ENCODE measurements around the gene GPR107. TPM values are rescaled to one million over a fixed set of nuclear protein-coding genes. Genes with fewer than 3 reads are reported as not detected.

GPR107 gene
- total RNA-seq, 1 donor from 2014 or later: 43.8 TPM

DNA sequence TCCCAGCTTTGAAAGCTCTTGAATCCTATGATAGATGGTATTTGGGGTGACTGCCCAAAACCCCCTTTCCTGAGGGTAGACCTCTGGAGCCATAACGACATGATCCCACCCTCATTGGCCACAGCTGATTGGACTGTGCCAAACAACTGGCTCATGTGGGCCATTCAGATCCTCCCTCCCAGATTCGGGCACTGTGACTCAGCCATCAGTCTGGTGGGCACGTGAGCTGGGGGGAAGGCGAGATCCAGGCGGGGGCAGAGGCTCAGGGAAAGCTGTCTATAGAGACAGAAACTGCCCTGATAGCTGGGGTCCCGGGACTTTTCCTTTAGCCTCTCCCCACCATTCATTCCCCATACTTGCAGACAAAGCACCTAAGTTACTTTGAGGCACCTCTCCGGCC lies 103.4 kb downstream of the GPR107 start:
- Mint-ChIP-seq H3K9me3 (no peaks in the 10 kb centered on the region), H3K27ac (ENCODE audit: unreplicated experiment) (no peak overlapping the region), H3K4me3 (no peak overlapping the region), H3K4me1 (no peaks in the 10 kb centered on the region), H3K36me3 (ENCODE audit: low read depth) (no peaks in the 10 kb centered on the region), H3K27me3 (ENCODE audit: low read depth) (no peaks in the 10 kb centered on the region)
- TF ChIP-seq, protein P1, sequence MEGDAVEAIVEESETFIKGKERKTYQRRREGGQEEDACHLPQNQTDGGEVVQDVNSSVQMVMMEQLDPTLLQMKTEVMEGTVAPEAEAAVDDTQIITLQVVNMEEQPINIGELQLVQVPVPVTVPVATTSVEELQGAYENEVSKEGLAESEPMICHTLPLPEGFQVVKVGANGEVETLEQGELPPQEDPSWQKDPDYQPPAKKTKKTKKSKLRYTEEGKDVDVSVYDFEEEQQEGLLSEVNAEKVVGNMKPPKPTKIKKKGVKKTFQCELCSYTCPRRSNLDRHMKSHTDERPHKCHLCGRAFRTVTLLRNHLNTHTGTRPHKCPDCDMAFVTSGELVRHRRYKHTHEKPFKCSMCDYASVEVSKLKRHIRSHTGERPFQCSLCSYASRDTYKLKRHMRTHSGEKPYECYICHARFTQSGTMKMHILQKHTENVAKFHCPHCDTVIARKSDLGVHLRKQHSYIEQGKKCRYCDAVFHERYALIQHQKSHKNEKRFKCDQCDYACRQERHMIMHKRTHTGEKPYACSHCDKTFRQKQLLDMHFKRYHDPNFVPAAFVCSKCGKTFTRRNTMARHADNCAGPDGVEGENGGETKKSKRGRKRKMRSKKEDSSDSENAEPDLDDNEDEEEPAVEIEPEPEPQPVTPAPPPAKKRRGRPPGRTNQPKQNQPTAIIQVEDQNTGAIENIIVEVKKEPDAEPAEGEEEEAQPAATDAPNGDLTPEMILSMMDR (conservative IDR thresholded peaks at IDR 0.05): no peak
- DNase-seq (ENCODE audit: low read depth, low spot score): no peak

GRCh38 chr9:130158001-130158400 lies 104.3 kb downstream of the GPR107 start:
- no peak for DNase-seq (ENCODE audit: low read depth, low spot score)
- H3K4me3 Mint-ChIP-seq: no peak overlapping the region
- no peaks in the 10 kb centered on the region for H3K27me3 Mint-ChIP-seq (ENCODE audit: low read depth)
- no peaks in the 10 kb centered on the region for H3K4me1 Mint-ChIP-seq
- TF ChIP-seq, protein P1 (conservative IDR thresholded peaks at IDR 0.05): no peak
- H3K36me3 Mint-ChIP-seq (ENCODE audit: low read depth): no peaks in the 10 kb centered on the region
- H3K9me3 Mint-ChIP-seq: no peaks in the 10 kb centered on the region
- H3K27ac Mint-ChIP-seq (ENCODE audit: unreplicated experiment): no peak overlapping the region

- Mint-ChIP-seq H3K27ac (ENCODE audit: unreplicated experiment) (no peak overlapping the region), H3K36me3 (ENCODE audit: low read depth) (no peaks in the 10 kb centered on the region)
Observed at GRCh38 chr9:130159057-130159456, 105.4 kb downstream of the GPR107 start.

GRCh38 chr9:130159915-130160670 lies 106.4 kb downstream of the GPR107 start:
- Mint-ChIP-seq H3K4me3 (no peak overlapping the region), H3K9me3 (no peaks in the 10 kb centered on the region), H3K27ac (ENCODE audit: unreplicated experiment) (no peak overlapping the region), H3K4me1 (no peaks in the 10 kb centered on the region), H3K27me3 (ENCODE audit: low read depth) (no peaks in the 10 kb centered on the region), H3K36me3 (ENCODE audit: low read depth) (no peaks in the 10 kb centered on the region)
- no peak for DNase-seq (ENCODE audit: low read depth, low spot score)
- TF ChIP-seq, protein P1 (conservative IDR thresholded peaks at IDR 0.05): no peak

More at GRCh38 chr9:130159057-130159456, 105.4 kb downstream of the GPR107 start:
- H3K9me3 Mint-ChIP-seq: no peaks in the 10 kb centered on the region
- H3K4me1 Mint-ChIP-seq: no peaks in the 10 kb centered on the region
- DNase-seq (ENCODE audit: low read depth, low spot score): no peak
- H3K4me3 Mint-ChIP-seq: no peak overlapping the region
- no peaks in the 10 kb centered on the region for H3K27me3 Mint-ChIP-seq (ENCODE audit: low read depth)
- TF ChIP-seq, protein P1 (conservative IDR thresholded peaks at IDR 0.05): no peak

- Mint-ChIP-seq H3K36me3 (ENCODE audit: low read depth) (no peaks in the 10 kb centered on the region), H3K27me3 (ENCODE audit: low read depth) (no peaks in the 10 kb centered on the region), H3K4me3 (no peak overlapping the region), H3K4me1 (no peaks in the 10 kb centered on the region), H3K9me3 (no peaks in the 10 kb centered on the region), H3K27ac (ENCODE audit: unreplicated experiment) (no peak overlapping the region)
- no peak for DNase-seq (ENCODE audit: low read depth, low spot score)
- TF ChIP-seq, protein P1 (conservative IDR thresholded peaks at IDR 0.05): no peak
Observed at GRCh38 chr9:130160862-130161470, 107.3 kb downstream of the GPR107 start.
